ENCODE measurements around the gene NKX1-2. TPM values are rescaled to one million over a fixed set of nuclear protein-coding genes. Genes with fewer than 3 reads are reported as not detected.

Gene NKX1-2
- total and polyA plus RNA-seq, 2 of the 8 experiments (the other 6 are each of a cell fraction or from before 2014, with no cell fraction given): 12.7 to 34.9 TPM

DNA sequence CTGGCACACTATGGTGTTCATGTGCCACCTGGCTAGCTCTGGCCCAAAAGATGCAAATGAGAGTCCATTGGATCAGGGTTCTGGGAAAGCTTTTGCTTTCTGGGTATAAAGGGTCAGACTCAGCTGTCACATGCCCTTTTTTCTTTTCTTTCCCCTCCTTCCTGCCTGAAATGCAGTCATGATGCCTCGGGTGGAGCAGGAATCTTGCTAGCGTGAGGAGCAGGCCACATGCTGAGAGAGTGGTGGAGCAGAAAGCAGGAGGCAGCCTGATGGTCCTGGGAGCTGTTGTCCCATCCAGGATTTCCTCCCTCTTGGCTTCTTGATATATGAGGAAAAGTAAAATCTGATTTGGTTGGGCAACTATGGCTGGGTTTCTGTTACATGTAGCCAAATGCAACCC, 9.1 kb upstream of the NKX1-2 start:
- Histone ChIP-seq H2BK5ac (ENCODE audit: low read depth, low read length) (no peak overlapping the region; the same call in 1 of the 2 replicates), H4K8ac (ENCODE audit: extremely low read depth, insufficient read depth, low read length) (no peak overlapping the region), H3K4ac (replicated peaks; ENCODE audit: insufficient read length, low read depth, low read length) (no peak overlapping the region), H3K79me2 (ENCODE audit: control insufficient read depth in 1 of 2, insufficient read depth in 2 of 2, low read length in 2 of 2) (no peaks in the 10 kb centered on the region), H3K23me2 (ENCODE audit: low read depth, low read length) (peaks cover 3% of the 10 kb centered on the region), H3K27me3 (replicated peaks in 1 of 4; ENCODE audit: control insufficient read depth in 3 of 4, extremely low read depth in 1 of 4, insufficient read depth in 3 of 4, low read length in 3 of 4) (peaks cover 0 to 3% (median 0%) of the 10 kb centered on the region in 4 experiments; a peak in 2 of 7 replicates), H2AFZ (ENCODE audit: low read length) (no peak overlapping the region), H3K4me2 (ENCODE audit: insufficient read depth in 1 of 2, low read depth in 2 of 2, low read length in 2 of 2) (no peak overlapping the region), H3K27ac (ENCODE audit: low read depth, low read length) (no peak overlapping the region), H4K20me1 (replicated peaks in 1 of 2; ENCODE audit: control insufficient read depth in 1 of 2, insufficient read depth in 2 of 2, low read length in 2 of 2) (peaks cover 0 to under 1% of the 10 kb centered on the region in 2 experiments), H2BK20ac (ENCODE audit: low read length) (no peak overlapping the region; the same call in 1 of the 2 replicates), H3K23ac (ENCODE audit: insufficient read length) (no peak overlapping the region), H4K91ac (replicated peaks; ENCODE audit: insufficient read length, low read length) (no peak overlapping the region), H3K36me3 (ENCODE audit: control insufficient read depth in 2 of 4, insufficient read depth in 4 of 4, low read length in 3 of 4) (no peaks in the 10 kb centered on the region), H3K56ac (replicated peaks; ENCODE audit: insufficient read length, low read depth, low read length) (no peak overlapping the region), H3K79me1 (ENCODE audit: low read depth, low read length) (no peaks in the 10 kb centered on the region), H4K5ac (ENCODE audit: insufficient read length, low read depth, low read length) (no peak overlapping the region), H2BK12ac (ENCODE audit: low read depth, low read length) (peak overlapping the region; percentile 89; the same call in 1 of the 2 replicates), H2BK120ac (replicated peaks; ENCODE audit: low read depth, low read length) (peak overlapping the region; percentile 60), H3K14ac (ENCODE audit: insufficient read length) (no peak overlapping the region), H3K9me3 (ENCODE audit: insufficient read depth in 2 of 2, low read depth in 1 of 2, low read length in 1 of 2) (no peaks in the 10 kb centered on the region), H2BK15ac (ENCODE audit: low read length) (0 out of 2 replicates have a peak overlapping the region, but pooled peaks have one; percentile 5), H3K4me3 (ENCODE audit: extremely low read depth in 1 of 4, insufficient read depth in 2 of 4, low read depth in 3 of 4, low read length in 4 of 4) (no peak overlapping the region), H3K4me1 (replicated peaks in 1 of 4; ENCODE audit: control insufficient read depth in 3 of 4, insufficient read depth in 4 of 4, low read length in 3 of 4) (peaks cover 7 to 32% (median 21%) of the 10 kb centered on the region in 4 experiments; a peak in 6 of 7 replicates), H3K18ac (ENCODE audit: extremely low read depth, low read length) (no peak overlapping the region), H3K9ac (replicated peaks in 1 of 4; ENCODE audit: extremely low read depth in 1 of 4, low read depth in 3 of 4, low read length in 3 of 4) (no peak overlapping the region), H2AK5ac (ENCODE audit: low read depth, low read length) (peak overlapping the region; percentile 33; the same call in 1 of the 2 replicates)
- no peak for DNase-seq (ENCODE audit: low read depth in 1 of 2, low spot score in 2 of 2)
- CTCF ChIA-PET (ENCODE audit: partially characterized antibody): interaction anchor here (0.8 to 1.6 kb wide), 3 partner anchors 13 to 72 kb away, joined by 3 to 5 read pairs (median 4); no protein-coding TSS in a partner anchor
- POLR2A ChIA-PET (ENCODE audit: partially characterized antibody): interaction anchor here (1.0 to 5.4 kb wide), 3 partner anchors 8 to 46 kb away, joined by 3 to 36 read pairs (median 6); partner anchors contain the start of gene NKX1-2
- 81% methylated on average over 2 of the region's 2 CpGs; no CpG with 5 or more reads in 1 of the 2 experiments for WGBS, 2 experiments (ENCODE audit: extremely low coverage in 1 of 2, insufficient coverage in 1 of 2, insufficient read length in 1 of 2, insufficient replicate concordance in 2 of 2, low coverage in 1 of 2, low lambda C conversion rate in 2 of 2, missing lambda C conversion rate in 1 of 2)
- no peak for FAIRE-seq
- TF ChIP-seq CEBPB (IDR thresholded peaks at IDR 0.05; ENCODE audit: low read depth, low read length) (no peak), JUN (IDR thresholded peaks at IDR 0.05; ENCODE audit: low read depth, low read length) (no peak), ZNF274 (IDR thresholded peaks at IDR 0.05; ENCODE audit: borderline replicate concordance, extremely low read depth, low read length) (no peak), KDM1A (IDR thresholded peaks at IDR 0.05; ENCODE audit: borderline replicate concordance, low read length) (no peak), SIN3A (conservative IDR thresholded peaks at IDR 0.05 in 1 of 2, IDR thresholded peaks at IDR 0.05 in 1 of 2; ENCODE audit: low read depth in 1 of 2, low read length in 2 of 2) (no peak), SP2 (IDR thresholded peaks at IDR 0.05; ENCODE audit: low read length) (no peak), RNF2 (IDR thresholded peaks at IDR 0.05; ENCODE audit: borderline replicate concordance, low read depth, low read length, missing control alignments, poor library complexity, severe bottlenecking) (no peak), EZH2 (IDR thresholded peaks at IDR 0.05; ENCODE audit: low read depth, low read length, severe bottlenecking) (no peak), MAFK (IDR thresholded peaks at IDR 0.05; ENCODE audit: low read depth, low read length) (no peak), E2F6 (IDR thresholded peaks at IDR 0.05) (no peak)
- TF ChIP-seq, protein P1, sequence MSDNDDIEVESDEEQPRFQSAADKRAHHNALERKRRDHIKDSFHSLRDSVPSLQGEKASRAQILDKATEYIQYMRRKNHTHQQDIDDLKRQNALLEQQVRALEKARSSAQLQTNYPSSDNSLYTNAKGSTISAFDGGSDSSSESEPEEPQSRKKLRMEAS (IDR thresholded peaks at IDR 0.05): no peak

All from H1 (cell line).